ENCODE measurements around the gene AAMP.

DNA sequence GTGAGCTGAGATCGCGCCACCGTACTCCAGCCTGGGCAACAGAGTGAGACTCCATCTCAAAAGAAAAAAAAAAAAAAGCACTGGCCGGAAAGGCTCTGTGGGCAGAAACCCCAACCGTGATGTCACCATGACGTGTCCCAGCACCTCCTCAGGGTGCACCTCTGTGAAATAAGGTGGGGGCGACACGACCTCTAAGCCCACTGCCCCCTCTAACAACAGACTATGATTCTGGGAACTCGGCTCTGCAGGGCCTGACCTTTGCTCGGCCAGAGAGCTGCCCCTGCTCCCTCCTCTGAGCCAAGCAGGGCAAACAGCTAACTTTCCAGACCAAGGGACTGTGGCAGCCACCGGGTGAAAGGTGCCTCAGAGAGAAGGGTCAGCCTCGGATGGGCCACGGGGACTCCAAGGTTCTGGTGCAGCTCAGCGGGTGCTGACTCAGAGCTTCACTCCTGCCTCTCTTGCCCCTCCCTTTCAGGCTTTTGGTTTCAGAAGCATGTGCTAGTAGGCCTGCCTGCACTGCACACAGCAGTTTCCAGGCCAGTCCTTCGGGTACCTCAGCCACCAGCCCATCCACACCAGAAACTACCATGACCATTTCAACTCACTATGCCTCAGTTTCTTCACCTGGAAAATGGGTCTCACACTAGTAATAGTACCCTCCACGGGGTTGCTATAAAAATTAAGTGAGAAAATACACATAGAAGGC is 14.3 kb upstream of the AAMP start:
- TF ChIP-seq, protein P1, sequence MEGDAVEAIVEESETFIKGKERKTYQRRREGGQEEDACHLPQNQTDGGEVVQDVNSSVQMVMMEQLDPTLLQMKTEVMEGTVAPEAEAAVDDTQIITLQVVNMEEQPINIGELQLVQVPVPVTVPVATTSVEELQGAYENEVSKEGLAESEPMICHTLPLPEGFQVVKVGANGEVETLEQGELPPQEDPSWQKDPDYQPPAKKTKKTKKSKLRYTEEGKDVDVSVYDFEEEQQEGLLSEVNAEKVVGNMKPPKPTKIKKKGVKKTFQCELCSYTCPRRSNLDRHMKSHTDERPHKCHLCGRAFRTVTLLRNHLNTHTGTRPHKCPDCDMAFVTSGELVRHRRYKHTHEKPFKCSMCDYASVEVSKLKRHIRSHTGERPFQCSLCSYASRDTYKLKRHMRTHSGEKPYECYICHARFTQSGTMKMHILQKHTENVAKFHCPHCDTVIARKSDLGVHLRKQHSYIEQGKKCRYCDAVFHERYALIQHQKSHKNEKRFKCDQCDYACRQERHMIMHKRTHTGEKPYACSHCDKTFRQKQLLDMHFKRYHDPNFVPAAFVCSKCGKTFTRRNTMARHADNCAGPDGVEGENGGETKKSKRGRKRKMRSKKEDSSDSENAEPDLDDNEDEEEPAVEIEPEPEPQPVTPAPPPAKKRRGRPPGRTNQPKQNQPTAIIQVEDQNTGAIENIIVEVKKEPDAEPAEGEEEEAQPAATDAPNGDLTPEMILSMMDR (IDR thresholded peaks at IDR 0.05): no peak
- TF ChIP-seq POLR2AphosphoS5 (IDR thresholded peaks at IDR 0.05; ENCODE audit: insufficient read depth in 1 of 2, low read depth in 1 of 2) (peak; percentile 61 to 66), POLR2A (IDR thresholded peaks at IDR 0.05) (no peak)
